Activated CD8-positive, alpha-beta T cell treated with anti-CD3 and anti-CD28 coated beads, Interleukin-2, amount 10 ng/mL, durations not matched to agents 7 days and 5 days (primary cell): Measurements from ENCODE around the gene BTBD9. TPM values are rescaled to one million over a fixed set of nuclear protein-coding genes. Genes with fewer than 3 reads are reported as not detected.

Experiments used
- ATAC-seq: fragments of 150-1000 bp; cut with Tn5 transposase; one replicate; pipeline ENCODE4 v1.10.0; 2021; ENCODE audit warnings: moderate library complexity
- CTCF ChIA-PET: fragments of 350-600 bp; sonication (Branson Sonifier 250); formaldehyde crosslinking; loops from one replicate; lab custom pipeline; 2021; ENCODE audit warnings: antibody characterized with exemption; lab: Charles Lee
- POLR2A ChIA-PET: fragments of 350-600 bp; sonication (Branson Sonifier 250); formaldehyde crosslinking; loops from one replicate; lab custom pipeline; 2021; ENCODE audit warnings: antibody characterized with exemption; lab: Charles Lee
- DNase-seq: peaks from one replicate; pipeline ENCODE4 v3.0.0-alpha.2; 2020
- H3K27ac Mint-ChIP-seq: one replicate; pipeline ENCODE4 v1.8.0; 2021; ENCODE audit warnings: mild to moderate bottlenecking, mixed read lengths
- H3K27me3 Mint-ChIP-seq: one replicate; pipeline ENCODE4 v1.8.0; 2021; ENCODE audit warnings: low read depth, mixed read lengths
- H3K36me3 Mint-ChIP-seq: one replicate; pipeline ENCODE4 v1.8.0; 2021; ENCODE audit warnings: low read depth, mixed read lengths
- H3K4me1 Mint-ChIP-seq: one replicate; pipeline ENCODE4 v1.8.0; 2021; ENCODE audit warnings: low read depth, mixed read lengths
- H3K4me3 Mint-ChIP-seq: one replicate; pipeline ENCODE4 v1.8.0; 2021; ENCODE audit warnings: mild to moderate bottlenecking, mixed read lengths
- H3K9me3 Mint-ChIP-seq: one replicate; pipeline ENCODE4 v1.8.0; 2022; ENCODE audit warnings: mixed read lengths; ENCODE audit not compliant: insufficient read depth
- total RNA-seq, 2 experiments: library from RNA; stranded (reverse); gene quantifications; one replicate each; pipeline ENCODE4 v1.2.3, GENCODE V29; 2021

Gene BTBD9
- total RNA-seq, 2 experiments from 2014 or later, result 9.4 to 12.4 TPM

DNA sequence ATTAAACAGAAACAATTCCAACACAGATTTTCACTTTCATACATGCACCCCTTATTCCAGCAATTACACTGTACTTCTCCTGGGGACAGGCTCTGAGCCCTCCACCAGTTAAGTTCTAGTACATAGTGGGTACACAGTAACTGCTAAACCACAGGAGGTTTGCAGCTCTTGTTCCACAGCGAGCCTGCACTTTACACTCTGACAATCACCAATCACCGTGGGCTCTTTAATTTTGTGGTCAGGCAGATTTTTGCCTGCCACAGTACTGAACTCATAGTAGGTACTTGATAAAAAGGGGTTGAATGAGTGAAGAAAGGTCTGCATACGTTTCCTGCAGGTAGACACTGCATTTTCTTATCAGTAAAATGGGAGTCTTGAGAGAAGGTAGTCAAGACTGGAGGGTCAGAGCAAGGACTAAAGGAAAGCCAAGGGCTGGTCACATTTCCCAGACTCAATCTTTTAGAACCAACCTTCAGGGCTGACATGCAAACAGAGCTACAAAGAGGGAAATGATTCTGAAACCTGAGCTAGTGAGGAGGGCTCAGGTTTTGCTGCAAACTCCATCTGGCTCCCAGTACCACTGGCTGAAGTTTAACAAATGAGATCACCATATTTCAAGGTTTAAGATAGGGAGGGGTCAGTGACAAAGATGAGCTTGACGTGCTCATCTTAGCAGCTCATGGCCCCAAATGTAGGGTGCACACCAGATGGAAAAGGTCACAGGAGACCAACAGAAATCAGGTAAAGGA lies 404.6 kb downstream of the BTBD9 start:
- DNase-seq, result no peak
- Mint-ChIP-seq H3K4me3 (no peak overlapping the region), H3K27me3 (no peaks in the 10 kb centered on the region), H3K9me3 (no peaks in the 10 kb centered on the region), H3K4me1 (no peaks in the 10 kb centered on the region), H3K27ac (no peak overlapping the region), H3K36me3 (no peaks in the 10 kb centered on the region)
- ChIA-PET CTCF (no interaction called here), POLR2A (no interaction called here)
- ATAC-seq, result no peak

DNA sequence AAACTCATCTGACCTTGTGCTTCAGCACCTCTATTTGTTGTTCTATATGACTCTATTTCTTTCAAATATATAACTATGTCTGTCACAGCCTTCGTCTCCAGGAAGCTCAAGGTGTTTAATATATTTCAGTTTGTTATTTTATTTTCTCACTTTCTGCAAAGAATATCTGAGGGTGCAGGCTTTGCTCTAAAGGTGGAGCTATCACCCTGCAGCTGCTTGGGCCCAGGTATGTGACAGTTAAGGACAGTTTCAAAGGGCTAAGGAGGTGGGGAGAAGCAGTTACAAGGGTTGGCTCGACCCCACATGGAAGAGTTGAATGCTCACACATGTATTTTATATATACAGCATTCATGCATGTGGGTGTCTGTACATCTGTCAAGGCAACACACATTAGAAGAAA lies 405.6 kb downstream of the BTBD9 start:
- ATAC-seq, result no peak
- H3K9me3 Mint-ChIP-seq, result no peaks in the 10 kb centered on the region
- H3K27ac Mint-ChIP-seq, result no peak overlapping the region
- H3K36me3 Mint-ChIP-seq, result no peaks in the 10 kb centered on the region
- H3K4me1 Mint-ChIP-seq, result no peaks in the 10 kb centered on the region
- no peaks in the 10 kb centered on the region for H3K27me3 Mint-ChIP-seq
- ChIA-PET CTCF (no interaction called here), POLR2A (no interaction called here)
- H3K4me3 Mint-ChIP-seq, result no peak overlapping the region
- no peak for DNase-seq

DNA sequence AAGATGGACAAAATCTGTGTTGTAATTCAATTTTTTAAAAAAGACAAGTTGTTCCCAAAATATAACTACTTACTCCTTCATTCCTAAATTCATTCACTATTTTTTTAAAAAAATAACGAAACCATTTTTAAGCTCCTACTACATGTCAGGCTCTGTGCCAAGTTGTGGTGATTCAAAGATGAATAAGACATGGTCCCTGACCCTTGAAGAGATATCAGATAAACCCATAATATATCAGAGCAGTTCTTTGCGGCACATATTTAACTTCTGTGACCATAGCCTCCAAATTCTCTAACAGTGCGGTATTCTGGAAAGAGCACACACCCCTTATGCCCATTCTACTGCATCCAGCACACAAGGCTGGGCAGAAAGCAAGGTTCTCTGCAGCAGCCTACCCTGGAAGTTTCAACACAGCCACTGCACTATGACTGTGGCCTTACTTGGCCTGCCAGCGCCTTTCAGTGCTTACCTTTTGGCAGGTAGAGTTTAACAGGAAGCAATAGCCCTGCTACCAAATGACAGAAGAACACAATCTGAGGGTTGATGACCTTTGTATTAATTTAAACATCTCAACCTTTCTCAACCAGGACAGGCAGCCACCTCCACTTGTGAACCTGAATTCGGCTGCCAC lies 406.5 kb downstream of the BTBD9 start:
- no peaks in the 10 kb centered on the region for H3K27me3 Mint-ChIP-seq
- POLR2A ChIA-PET, result interaction anchor here (0.6 kb wide), 1 partner anchor 19 kb away, joined by 3 read pairs; no protein-coding TSS in a partner anchor
- no peak overlapping the region for H3K4me3 Mint-ChIP-seq
- DNase-seq, result no peak
- H3K36me3 Mint-ChIP-seq, result no peaks in the 10 kb centered on the region
- CTCF ChIA-PET, result no interaction called here
- ATAC-seq, result no peak
- H3K9me3 Mint-ChIP-seq, result no peaks in the 10 kb centered on the region
- no peaks in the 10 kb centered on the region for H3K4me1 Mint-ChIP-seq
- H3K27ac Mint-ChIP-seq, result no peak overlapping the region

DNA sequence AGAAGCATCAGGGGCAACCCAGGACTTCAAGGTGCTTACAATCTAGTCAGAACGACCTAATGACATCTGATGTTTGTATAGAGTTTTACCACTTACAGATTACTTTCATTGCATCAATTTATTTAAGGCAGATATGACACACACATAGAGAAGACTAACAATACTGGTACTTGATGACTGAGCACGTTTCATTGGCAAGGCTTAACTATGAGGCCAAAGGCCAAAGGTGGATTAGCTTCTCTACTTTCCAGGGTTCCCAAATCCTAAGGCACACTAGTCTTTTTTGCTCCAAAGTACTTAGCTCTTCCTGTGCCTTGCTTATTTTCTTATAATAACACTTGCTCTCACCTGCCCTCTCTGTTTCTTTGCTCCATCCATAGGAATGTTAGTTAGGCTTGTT lies 414.0 kb downstream of the BTBD9 start:
- H3K27me3 Mint-ChIP-seq, result no peaks in the 10 kb centered on the region
- no peak overlapping the region for H3K4me3 Mint-ChIP-seq
- H3K27ac Mint-ChIP-seq, result no peak overlapping the region
- no peaks in the 10 kb centered on the region for H3K9me3 Mint-ChIP-seq
- no peak for DNase-seq
- H3K4me1 Mint-ChIP-seq, result no peaks in the 10 kb centered on the region
- ChIA-PET CTCF (no interaction called here), POLR2A (no interaction called here)
- ATAC-seq, result no peak
- no peaks in the 10 kb centered on the region for H3K36me3 Mint-ChIP-seq

DNA sequence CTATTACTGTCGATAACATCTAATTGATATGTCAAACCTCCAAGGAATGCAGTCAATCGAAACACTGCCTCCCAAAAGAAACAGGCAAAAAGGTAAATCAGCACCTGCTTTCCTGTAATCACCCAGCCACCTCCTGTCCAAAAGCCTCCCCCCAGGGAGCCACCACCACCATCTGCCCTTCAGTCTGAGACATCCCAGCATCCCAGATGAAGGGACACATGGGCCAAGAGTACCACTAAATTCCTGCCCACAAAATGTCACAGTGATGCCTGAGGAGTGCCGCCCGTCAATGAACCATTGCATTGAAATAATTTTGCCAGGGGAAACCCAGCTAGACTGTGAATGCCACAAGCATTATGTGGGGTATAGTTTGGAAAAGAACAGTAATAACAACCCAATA lies 418.5 kb downstream of the BTBD9 start:
- H3K4me1 Mint-ChIP-seq, result no peaks in the 10 kb centered on the region
- H3K36me3 Mint-ChIP-seq, result no peaks in the 10 kb centered on the region
- CTCF ChIA-PET, result no interaction called here
- POLR2A ChIA-PET, result no interaction called here
- ATAC-seq, result no peak
- DNase-seq, result no peak
- no peaks in the 10 kb centered on the region for H3K9me3 Mint-ChIP-seq
- no peak overlapping the region for H3K27ac Mint-ChIP-seq
- no peak overlapping the region for H3K4me3 Mint-ChIP-seq
- H3K27me3 Mint-ChIP-seq, result no peaks in the 10 kb centered on the region

DNA sequence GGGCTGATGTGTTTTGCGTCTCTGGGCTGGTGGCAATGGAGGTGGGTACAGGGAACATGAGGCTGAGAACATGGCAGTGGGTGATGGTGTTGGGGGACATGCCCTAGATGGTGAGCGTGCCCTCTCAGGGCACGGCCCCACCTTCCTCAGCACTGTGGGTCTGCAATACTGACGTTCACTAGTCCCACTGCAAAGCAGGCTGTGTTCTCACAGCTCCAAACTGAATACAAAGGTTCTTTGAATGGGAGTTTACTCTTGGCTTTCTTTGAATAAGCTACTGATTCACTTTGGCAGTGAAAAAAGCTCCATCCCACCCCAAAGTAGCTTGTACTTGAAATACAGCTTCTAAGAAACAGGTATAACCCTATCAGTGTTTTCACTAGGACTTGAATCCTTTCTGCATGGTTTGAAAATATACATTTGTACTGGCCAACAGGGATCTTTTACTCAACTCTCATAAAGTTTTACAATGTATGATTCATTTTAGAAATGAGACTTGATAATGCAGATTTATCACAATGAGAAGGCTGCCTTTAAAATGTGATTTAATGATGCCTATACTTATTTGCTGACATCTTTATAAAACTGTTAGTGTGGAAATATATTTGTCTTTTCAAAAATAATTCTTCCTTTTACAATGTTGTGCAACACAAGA lies 419.5 kb downstream of the BTBD9 start:
- H3K36me3 Mint-ChIP-seq, result no peaks in the 10 kb centered on the region

DNA sequence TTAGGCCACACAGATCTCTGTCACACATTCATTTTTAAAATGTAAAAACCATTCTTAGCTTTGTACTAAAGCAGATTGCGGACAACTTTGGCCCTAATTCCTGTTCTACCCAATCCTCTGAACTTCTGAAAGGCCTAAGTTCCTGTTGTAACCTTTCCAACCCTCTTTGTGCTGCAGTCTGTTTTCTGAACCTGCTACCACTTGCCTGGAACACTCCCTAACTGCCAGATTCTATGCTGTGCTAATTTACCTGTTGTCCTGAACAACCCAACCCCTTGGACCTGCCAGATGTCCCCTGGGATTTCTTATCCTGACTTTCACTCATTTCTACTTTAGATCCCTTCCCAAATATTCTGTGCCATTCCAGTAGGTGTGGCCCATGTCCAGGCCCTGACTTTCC lies 421.5 kb downstream of the BTBD9 start:
- ChIA-PET POLR2A (no interaction called here), CTCF (no interaction called here)
- ATAC-seq (no peak), DNase-seq (no peak)
- Mint-ChIP-seq H3K4me3 (no peak overlapping the region), H3K27me3 (no peaks in the 10 kb centered on the region), H3K9me3 (no peaks in the 10 kb centered on the region), H3K4me1 (no peaks in the 10 kb centered on the region), H3K27ac (no peak overlapping the region), H3K36me3 (no peaks in the 10 kb centered on the region)

More for the DNA sequence above, 419.5 kb downstream of the BTBD9 start:
- Mint-ChIP-seq H3K4me3 (no peak overlapping the region), H3K27me3 (no peaks in the 10 kb centered on the region), H3K9me3 (no peaks in the 10 kb centered on the region), H3K27ac (no peak overlapping the region), H3K4me1 (no peaks in the 10 kb centered on the region)
- ChIA-PET POLR2A (no interaction called here), CTCF (no interaction called here)
- DNase-seq, result no peak
- ATAC-seq, result no peak

DNA sequence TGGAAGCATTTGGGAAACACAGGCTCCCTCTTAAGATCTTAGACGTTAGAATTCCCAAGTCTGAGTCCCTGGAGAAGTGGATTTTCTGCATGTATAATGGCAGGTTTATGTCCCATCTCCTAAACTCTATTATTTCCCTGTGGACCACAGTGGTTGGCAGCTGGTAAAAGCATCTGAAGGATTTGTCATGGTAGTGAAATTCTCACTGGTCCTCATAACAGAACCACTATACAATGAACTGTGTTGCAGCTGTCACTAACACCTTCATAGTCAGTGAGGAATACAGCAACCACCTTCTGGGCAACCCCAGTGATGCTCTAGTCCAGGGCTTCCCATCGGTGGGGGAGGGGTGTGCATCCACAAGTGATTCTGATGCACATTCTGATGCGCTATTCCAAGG lies 423.3 kb downstream of the BTBD9 start:
- Mint-ChIP-seq H3K27me3 (no peaks in the 10 kb centered on the region), H3K4me1 (no peaks in the 10 kb centered on the region), H3K36me3 (no peaks in the 10 kb centered on the region), H3K9me3 (no peaks in the 10 kb centered on the region), H3K4me3 (no peak overlapping the region), H3K27ac (no peak overlapping the region)
- ChIA-PET CTCF (no interaction called here), POLR2A (no interaction called here)
- DNase-seq (no peak), ATAC-seq (no peak)

DNA sequence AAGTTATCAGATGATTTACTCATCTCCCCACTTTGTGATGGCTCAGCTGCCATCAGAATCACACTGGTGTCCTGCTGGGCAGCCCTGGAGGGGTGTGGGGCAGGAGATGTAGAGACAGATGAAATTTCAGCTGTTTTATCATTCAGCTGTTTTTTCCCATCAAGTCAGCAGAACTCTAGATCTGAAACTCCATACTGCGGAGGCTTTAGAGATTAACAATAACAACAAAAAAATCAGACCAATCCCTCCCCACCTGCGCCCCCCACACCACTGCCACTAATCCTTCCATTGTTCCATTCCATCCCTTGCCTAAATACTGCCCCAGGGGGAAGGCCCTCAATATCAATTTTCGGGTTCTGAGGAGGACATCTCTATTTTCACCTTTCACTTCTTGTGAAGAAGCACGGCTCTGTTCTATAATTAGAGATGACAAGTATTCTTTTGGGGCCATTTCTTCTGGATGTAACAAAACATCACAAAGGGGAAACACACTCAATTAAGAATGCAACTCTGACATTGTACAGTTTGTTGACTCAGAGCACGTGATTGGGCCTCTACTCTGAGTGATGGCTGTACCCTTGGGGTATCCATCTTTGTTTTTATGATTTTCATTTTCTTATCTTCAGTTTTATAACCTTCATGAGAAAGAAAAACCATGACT lies 423.9 kb downstream of the BTBD9 start:
- DNase-seq, result no peak
- ChIA-PET CTCF (no interaction called here), POLR2A (no interaction called here)
- Mint-ChIP-seq H3K36me3 (no peaks in the 10 kb centered on the region), H3K27ac (no peak overlapping the region), H3K9me3 (no peaks in the 10 kb centered on the region), H3K27me3 (no peaks in the 10 kb centered on the region), H3K4me3 (no peak overlapping the region), H3K4me1 (no peaks in the 10 kb centered on the region)
- ATAC-seq, result no peak

DNA sequence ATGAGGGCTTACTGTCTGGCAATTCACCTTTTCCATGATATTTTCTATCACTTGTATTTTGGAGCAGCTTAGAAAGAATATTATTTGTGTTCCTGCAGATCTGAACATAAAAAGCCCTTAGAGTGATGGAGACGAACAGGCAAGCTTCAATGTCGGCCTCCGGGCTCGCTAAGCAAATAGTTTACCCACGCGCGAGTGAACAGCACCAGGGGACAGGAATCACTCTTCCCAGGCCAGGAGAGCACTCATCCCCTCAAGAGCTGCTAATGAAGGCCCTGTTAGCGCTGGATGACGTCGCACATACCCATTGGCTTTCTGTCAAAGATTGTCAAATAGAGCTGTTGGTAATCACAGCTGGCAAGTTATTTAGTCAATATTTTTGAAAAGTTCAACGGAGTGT lies 424.5 kb downstream of the BTBD9 start:
- no peaks in the 10 kb centered on the region for H3K36me3 Mint-ChIP-seq
- no peaks in the 10 kb centered on the region for H3K27me3 Mint-ChIP-seq
- CTCF ChIA-PET, result no interaction called here
- DNase-seq (no peak), ATAC-seq (no peak)
- no peak overlapping the region for H3K4me3 Mint-ChIP-seq
- H3K27ac Mint-ChIP-seq, result no peak overlapping the region
- POLR2A ChIA-PET, result no interaction called here
- H3K9me3 Mint-ChIP-seq, result no peaks in the 10 kb centered on the region
- no peaks in the 10 kb centered on the region for H3K4me1 Mint-ChIP-seq

DNA sequence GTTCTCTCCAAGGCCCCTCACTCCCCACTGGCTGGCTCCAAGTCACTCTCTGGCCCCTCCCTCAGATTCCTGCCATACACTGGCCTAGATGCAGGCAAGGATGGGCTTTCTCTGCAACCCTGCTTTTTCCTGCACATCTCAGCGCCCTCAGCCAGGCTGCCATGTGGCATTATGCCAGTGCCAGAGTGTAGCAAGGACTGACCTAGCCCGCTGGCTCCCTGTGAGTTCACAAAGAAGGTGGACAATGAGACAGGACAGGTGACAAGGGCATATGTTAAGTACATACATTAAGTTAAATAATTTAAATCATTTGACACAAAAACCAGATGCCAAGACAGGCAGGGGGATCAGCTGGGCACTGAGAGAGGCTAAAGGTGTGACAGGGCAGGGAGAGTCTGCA lies 425.6 kb downstream of the BTBD9 start:
- H3K27ac Mint-ChIP-seq, result no peak overlapping the region
- H3K4me3 Mint-ChIP-seq, result no peak overlapping the region
- CTCF ChIA-PET, result no interaction called here

DNA sequence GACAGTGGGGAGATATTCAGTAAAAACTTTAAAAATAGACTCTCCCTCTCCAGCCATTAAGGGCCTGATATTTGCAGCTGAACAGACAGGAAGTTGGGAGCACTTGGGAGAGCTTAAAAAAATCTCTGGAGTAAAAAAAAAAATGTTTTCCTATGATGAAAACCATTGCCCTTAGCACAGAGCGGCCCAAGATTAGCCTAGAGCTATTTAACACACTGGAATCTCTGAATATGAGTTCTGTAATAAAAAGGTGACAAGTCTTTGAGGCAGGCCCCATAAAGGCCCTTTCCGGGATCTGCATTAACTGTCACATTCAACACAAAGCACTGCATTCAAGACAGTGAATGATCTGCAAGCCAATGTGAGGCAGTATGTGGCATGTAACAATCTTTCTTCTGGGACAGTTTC lies 426.5 kb downstream of the BTBD9 start:
- no peaks in the 10 kb centered on the region for H3K9me3 Mint-ChIP-seq
- H3K27ac Mint-ChIP-seq, result no peak overlapping the region
- peaks cover 14% of the 10 kb centered on the region for H3K4me1 Mint-ChIP-seq
- DNase-seq, result no peak
- ChIA-PET CTCF (no interaction called here), POLR2A (no interaction called here)
- no peaks in the 10 kb centered on the region for H3K36me3 Mint-ChIP-seq
- no peak overlapping the region for H3K4me3 Mint-ChIP-seq
- no peak for ATAC-seq
- H3K27me3 Mint-ChIP-seq, result no peaks in the 10 kb centered on the region

More for the DNA sequence above, 425.6 kb downstream of the BTBD9 start:
- POLR2A ChIA-PET, result no interaction called here
- DNase-seq, result no peak
- no peaks in the 10 kb centered on the region for H3K36me3 Mint-ChIP-seq
- H3K4me1 Mint-ChIP-seq, result peaks cover 6% of the 10 kb centered on the region
- no peak for ATAC-seq
- H3K27me3 Mint-ChIP-seq, result no peaks in the 10 kb centered on the region
- no peaks in the 10 kb centered on the region for H3K9me3 Mint-ChIP-seq
